ENCODE results near the gene HOXD10.

- TF ChIP-seq EP300 (IDR thresholded peaks at IDR 0.05; ENCODE audit: borderline replicate concordance) (no peak), TAF1 (IDR thresholded peaks at IDR 0.05; ENCODE audit: low read depth) (no peak), ZBTB7A (IDR thresholded peaks at IDR 0.05; ENCODE audit: low read depth) (no peak), CREB1 (IDR thresholded peaks at IDR 0.05; ENCODE audit: low read depth) (no peak), CEBPB (IDR thresholded peaks at IDR 0.05) (no peak), FOXM1 (IDR thresholded peaks at IDR 0.05; ENCODE audit: borderline replicate concordance, low read depth) (no peak), MAX (IDR thresholded peaks at IDR 0.05) (no peak), REST (IDR thresholded peaks at IDR 0.05; ENCODE audit: low read depth) (no peak), USF1 (IDR thresholded peaks at IDR 0.05) (no peak), EGR1 (IDR thresholded peaks at IDR 0.05) (no peak)
Measured at GRCh38 chr2:176124110-176124946, 7.8 kb downstream of the HOXD10 start.
